Dermis microvascular lymphatic vessel endothelial cell (primary cell): ENCODE results near the gene PRR14. TPM values are rescaled to one million over a fixed set of nuclear protein-coding genes. Genes with fewer than 3 reads are reported as not detected.

Experiments
- DNase-seq, 2 donors: peaks; one replicate each; pipeline versions ENCODE4 v3.0.0 to v3.0.0-alpha.2; 2010; ENCODE audit warnings: low read depth in 2 of 2
- total RNA-seq: library from RNA; depleted of rRNA; stranded (reverse); fragments of >200 nt; gene quantifications from 2 replicates; pipeline ENCODE4 v1.2.1, GENCODE V29; 2014

PRR14 gene
- 4.5 and 7.6 TPM in 2 replicates for total RNA-seq

DNA sequence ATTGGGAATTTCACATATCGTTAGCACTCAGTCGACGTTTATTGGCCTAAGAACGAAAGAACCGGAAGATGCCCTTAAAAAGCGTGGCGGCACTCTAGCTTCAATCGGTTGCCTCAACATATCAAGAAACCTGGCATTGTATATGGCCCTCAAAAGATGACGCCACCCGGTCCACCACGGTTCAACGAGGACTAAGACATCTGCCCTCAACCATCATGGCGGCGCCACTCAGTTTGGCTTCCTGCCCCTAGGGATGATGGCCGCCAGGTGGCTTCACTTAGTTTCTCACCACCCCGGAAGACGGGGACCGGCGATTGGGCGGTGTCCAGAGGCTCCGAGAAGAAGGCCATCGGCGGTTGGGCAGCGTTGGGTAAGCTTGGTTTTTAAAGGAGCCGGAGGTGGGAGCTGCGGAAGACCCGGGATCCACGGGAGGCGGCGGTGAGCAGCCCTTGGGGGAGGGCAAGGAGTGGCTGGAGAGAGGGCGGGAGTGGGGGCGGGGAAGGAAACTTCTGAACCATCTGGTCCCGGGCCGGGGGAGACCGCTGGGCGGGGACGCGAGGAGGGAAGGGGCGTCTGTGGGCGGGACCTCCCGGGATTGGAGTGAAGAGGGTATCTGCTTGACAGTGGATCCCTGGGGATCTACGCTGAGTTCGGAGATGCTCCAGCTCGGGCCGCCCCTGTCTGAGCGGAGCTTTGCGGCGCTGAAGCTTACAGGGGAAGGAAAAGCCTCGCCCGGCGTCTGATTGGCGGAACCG lies at the start of gene PRR14:
Gene PRR14, plus strand, starts transcription at position 592 of the 755 bp plus-strand sequence. CDS start 686 bp downstream, outside the sequence.
- peak; percentile 98 to 99 for DNase-seq

DNA sequence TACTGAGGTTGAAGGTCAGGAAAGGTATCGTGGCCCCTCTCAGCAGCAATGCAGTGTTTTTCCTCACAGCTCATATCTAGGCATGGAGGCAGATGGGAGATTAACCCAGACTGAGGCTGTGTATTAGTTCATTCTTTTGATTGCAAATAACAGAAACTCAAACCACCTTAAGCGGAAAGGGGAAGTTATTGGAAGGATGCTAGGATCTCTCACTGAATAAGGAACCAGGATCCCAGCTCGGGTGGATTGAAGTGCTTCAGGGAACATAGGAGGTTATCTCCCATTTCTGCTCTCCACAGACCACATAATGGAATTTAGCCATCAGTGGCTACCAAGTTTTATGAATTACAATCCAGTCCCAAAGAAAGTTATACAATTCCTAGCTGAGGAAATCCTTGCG lies 48.8 kb upstream of the PRR14 start:
- no peak for DNase-seq

DNA sequence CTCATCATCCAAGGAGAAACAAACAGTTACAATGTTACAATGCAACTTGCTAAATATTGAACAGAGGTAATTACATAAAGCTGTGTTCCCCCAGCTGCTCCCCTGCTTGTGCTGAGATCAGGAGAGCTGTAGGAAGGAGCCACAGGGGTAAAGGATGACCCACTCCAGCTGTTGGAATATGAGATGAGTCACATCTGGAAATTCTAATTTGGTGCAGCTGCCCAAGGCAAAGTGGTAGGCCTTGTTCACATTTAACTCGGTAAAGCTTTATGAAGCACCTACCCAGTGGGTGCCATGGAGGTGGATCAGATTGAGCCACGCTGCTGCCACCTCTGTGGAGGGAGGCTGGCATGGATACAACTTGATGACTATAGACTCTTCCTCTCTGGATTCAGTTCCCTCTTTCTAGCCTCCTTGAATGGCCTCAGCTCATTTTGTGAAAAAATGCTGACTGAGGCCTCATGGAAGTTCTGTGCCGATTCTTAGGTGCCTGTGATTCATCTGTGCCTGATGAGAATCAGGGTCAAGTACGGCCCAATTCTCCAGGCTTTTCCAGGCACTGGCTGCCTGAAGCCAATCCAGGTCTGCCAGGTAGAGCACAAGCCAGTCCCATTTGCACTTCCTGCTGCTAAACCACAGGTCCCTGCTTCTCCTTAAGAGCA lies 48.0 kb upstream of the PRR14 start:
- DNase-seq, result no peak

DNA sequence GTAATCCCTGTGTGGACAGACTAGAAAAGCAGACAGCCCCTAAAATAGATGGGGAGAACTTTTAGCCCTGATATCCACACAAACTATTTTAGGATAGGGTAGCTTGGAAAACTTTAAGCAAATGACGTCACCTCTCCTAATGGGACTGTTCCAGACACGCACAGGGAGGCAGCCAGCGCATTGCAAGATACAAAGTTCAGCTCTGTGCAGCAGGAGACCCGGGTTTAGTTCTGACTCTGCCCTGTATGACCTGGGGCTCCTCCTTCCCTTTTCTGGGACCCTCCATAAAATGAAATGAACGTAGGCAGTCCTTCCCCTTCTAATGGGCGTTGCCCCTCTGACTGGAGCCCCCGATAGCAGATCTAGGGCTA lies 46.8 kb upstream of the PRR14 start:
- no peak for DNase-seq

DNA sequence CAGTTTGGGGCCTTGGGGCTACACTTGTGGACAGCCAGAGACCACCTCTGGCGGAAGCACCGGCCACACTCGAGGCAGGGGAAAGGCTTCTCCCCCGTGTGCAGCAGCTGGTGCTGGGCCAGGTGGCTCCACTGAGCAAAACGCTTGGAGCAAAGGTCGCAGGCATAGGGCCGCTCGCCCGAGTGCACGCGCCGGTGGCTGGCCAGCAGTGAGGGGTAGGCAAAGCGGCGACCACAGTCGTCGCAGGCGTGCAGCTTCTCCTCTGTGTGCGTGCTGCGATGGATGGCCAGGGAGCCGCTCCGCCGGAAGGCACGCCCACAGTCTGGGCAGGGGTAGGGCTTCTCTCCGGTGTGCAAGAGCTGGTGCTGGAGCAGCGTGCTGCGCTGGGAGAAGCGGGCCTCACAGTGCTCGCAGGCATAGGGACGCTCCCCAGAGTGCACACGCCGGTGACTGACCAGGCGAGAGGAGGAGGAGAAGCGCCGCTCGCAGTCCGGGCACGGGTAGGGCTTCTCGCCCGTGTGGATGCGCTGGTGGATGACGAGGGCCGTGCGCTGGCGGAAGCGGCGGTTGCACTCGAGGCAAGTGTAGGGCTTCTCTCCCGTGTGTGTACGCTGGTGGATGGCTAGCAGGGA lies 46.3 kb upstream of the PRR14 start:
- DNase-seq, result no peak

DNA sequence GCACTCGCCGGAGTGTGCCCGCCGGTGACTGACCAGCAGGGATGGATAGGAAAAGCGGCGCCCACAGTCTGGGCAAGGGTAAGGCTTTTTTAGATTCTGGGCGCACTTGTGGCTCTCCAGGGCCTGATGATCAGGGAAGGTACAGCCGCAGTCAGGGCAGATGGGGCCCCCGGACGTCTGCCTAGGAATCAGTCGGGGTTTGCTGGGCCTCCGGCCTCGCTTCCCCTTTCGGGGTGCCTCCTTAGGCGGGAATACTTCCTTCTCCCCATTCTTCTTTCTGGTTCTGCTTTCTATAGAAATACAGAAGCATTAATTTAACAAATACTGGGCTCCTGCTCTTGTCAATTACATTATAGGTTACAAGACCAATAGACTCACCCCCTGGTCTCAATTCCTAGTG lies 45.6 kb upstream of the PRR14 start:
- no peak for DNase-seq

DNA sequence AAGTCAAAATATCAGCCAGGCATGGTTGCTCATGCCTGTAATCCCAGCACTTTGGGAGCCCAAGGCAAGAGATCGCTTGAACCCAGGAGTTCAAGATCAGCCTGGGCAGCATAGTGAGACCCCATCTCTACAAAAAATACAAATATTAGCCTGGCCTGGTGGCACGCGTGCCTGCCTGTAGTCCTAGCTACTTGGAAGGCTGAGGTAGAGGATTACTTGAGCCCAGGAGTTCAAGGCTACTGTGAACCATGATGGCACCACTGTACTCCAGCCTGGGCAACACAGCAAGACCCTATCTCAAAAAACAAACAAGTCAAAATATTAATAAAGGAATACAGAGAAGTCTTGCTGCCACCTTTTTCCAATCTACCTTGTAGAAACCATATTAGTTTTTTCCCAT lies 44.8 kb upstream of the PRR14 start:
- DNase-seq, result no peak

DNA sequence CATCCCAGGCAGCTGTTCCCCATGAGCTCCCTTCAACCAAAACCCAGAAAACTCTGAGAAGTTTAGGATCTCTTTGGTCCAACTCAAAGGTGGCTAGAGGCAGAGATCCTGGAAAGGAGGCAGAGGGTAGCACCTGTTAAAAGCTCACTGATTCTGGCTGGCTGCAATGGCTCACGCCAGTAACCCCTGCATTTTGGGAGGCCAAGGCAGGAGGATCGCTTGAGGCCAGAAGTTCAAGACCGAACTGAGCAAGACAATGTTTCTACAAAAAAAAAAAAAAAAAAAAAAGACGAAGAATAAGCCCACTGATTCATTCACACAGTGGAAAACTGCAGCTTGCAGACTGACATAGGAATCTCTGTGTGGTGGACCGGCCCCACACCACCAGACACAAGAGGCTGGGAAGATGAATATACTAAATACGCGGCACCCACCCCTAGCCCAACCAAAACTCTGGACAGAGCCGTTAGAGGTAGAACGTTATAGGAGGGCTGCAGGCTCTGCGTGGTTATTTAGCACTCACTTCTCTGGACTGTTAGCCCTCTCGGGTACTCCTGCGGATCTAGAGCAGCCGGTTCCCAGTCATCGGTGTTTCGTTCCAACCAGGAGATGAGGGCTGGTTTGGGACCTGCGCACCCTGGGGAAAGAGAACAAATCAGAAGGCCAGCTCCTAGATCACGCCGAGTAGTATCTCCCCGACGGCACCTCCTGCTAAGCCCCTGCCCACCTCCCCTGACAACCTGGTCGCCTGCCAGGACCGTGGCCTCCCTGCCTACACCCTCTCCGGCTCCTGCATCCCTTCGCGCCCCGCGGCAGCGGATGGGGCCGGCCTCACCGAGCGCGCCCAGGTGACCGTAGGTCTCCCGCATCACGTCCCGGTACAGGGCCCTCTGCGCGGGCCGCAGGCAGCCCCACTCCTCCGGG lies 41.5 kb upstream of the PRR14 start:
- peak in 1 of 2 donors; percentile 40 for DNase-seq

DNA sequence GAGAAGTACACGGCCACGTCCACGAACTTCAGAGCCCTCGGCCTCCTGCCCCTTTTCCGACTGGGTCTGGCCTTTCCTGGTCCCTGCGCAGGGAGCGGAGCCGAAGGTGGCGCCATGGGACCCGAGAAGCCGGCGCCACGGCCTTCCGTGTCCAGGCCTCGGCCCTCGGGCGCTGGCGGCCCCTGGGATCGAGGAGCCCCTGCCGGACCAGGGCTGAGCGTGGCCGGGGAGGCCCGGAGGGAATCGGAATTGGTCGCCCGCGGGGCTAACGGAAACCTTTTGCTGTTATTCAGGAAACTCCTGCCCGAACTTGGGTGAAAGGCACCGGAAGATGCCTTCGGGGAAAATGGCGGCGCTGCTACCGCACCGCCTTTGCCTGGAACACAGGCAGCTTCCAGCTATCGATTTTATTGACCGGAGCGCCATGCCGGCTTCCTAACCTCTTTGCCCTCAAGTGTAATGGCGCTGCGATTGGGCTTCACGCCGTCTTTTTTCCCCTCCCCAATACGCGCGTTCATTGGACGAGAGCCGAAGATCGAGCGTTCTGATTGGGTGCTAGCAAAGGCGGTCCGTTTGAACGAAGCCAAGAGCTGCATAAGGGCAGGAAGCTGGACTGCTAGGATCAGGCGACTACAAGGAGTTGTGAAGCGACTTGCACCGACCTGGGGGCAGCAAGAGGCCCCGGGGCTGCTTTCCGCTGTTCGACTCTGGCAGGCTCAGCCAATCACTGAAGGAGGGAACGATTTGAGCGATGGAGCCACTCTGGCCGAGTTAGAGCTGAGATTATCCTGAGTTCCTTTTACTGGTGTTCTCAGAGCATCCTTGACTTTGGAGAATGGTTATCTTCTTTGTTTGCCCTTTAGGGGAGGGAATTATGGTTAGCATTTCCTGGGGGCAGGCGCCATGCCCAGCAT lies 40.6 kb upstream of the PRR14 start, which contains the start of gene ZNF689:
Gene ZNF689, minus strand, starts transcription at position 464 of the 914 bp plus-strand sequence. Its CDS starts 348 bp downstream, at position 116.
- peak; percentile 95 to 97 for DNase-seq

DNA sequence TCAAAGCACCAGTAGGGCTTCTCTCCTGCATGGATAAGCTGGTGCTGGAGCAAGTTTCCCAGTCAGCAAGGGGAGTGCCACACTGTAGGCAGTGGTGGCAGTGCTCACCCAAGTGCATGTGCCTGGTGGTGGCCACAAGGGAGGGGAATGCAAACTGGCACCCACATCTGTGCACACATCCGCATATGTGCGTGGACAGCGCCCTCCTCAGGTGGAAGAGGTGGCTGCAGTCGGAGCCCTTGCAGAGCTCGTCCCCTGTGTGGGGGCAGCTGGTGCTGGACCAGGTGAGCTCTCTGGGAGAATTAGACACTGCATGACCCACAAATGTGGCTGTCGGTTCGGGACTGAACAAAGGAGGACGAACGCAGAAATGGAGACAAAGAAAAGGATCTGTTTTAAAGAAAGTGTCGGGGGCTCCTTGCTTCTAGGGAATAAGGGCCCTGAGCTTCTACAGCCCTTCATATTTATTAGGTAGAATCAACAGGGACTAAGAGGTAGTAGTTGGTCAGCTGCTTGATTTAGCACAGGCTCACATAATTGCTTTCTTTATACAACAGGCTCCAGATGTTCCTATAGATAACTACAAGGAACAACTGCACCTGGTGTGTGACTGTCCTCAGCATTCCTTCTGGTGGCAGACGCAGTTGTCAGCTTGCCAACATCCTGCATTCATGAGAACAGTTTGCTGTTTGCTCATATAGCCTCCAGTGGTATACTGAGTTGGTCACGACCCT lies 35.2 kb upstream of the PRR14 start:
- DNase-seq, result peak in 1 of 2 donors; percentile 58

DNA sequence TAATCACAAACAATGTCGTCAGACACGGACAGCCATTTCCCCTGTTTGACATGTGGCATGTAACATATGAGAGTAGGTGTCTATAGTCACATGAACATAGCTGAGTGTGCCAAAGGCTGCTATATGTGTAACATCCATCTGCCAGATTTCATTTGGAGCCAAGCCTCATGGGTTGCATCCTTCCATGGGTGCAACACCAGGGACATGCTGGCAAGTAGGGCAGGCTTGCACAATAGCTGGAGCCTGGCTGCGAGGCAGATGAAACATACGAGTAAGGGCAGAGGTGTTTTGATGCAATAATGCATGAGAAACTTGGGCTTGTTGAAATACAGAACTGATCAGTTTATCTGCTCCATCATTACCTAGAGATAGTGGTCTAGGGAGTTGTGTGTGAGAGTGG lies 31.6 kb upstream of the PRR14 start:
- DNase-seq, result no peak

DNA sequence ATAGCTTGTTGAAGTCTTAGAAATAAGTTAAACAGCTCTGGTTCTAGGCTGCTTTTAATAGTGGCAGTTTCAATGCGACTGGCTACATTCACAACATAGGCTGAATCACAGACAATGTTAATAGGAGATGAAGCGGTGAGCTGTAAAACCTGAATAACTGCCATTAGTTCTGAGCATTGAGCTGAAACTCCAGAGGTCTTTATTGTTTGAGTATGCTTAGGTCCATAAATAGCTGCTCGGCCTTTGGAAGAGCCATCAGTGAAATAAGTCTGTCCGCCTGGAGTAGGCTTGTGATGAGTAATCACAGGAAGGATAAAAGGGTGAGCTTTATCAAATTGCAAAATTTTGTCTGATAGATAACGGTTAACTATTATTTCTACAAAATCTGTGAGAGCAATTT lies 31.1 kb upstream of the PRR14 start:
- no peak for DNase-seq

DNA sequence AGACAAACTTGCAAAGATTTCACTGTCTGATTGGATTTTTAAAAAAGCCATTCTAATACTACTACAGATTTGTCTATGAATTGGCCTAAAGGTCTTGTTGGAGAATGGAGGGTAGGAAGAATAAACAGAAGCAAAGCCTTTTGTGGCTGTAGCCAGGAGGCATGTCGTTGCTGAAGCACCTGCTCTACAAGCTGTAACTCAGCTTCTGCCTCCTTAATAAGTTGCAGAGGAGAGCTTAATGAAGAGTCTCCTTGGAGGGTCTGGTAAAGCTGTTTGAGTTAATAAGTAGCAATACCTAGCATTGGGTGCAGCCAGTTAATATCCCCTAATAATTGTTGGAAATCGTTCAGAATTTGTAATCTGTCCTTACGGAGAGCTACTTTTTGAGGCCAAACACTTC lies 30.6 kb upstream of the PRR14 start:
- no peak for DNase-seq

DNA sequence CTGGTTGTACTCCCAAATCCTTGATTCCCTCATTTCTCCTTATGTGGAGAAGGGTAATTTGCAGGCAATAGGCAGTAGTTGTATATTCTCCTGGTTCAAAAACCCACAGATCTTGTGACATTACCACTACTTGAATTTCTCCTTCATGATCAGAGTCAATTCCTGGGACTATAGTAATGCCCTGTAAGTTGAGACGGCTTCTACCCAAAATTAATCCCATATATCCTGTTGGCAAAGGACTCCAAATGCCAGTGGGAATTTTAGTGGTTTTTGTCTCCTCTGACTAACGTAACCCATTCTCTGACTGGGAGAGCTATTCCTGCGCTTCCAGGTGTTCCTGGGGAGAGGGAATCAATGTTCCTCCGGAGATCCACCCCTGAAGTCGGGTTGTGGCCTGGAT lies 29.0 kb upstream of the PRR14 start:
- no peak for DNase-seq

DNA sequence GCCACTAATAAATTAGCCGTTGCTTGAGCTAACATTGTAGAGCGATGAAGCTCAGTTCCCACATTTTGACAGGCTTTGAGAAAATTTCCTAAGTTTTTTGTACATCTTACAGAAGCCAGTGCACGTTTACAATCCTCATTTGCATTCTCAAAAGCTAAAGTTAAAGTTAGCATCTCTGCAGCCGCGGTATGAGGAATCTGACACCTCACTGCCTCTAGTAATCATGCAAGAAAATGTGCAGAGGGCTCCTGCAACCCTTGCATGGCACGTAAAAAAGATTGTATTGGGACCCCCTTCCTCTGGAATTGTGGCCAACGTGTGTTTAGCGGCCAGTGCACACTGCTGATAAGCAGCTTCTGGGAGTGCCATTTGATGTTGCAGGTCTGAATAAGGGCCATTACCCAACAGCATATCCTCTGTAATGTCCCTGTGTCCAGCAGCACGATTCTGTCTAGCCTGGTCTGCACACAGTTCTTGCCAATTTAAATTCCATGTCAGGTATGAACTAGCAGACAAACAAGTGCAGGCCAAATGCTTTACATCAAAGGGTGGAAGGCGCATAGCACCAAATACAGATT lies 28.2 kb upstream of the PRR14 start:
- no peak for DNase-seq

DNA sequence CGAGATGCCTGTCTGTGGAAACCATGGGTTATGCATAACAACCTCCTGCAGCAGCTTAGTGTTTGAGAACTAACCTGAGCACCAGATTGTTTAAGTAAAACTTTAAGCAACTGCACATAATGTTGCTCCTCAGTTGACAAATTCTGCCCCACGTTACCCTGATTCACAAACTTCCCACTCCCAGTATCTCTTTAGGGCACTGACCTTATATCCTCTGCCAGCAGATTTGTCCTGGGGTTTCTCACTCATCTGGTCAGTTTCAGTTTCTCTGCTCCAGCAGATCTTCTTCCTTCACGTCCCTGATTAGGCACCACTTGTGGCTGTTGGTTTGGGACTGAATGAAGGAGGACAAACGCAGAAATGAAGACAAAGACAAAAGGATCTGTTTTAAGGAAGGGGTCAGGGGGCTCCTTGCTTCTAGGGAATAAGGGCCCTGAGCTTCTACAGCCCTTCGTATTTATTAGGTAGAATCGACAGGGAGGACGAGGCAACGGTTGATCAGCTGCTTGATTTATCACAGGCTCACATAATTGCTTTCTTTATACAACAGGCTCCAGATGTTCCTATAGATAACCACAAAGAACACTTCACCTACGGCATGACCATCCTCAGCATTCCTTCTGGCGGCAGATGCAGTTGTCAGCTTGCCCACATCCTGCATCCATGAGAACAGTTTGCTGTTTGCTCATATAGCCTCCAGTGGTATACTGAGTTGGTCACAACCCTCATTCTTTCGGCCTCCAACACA lies 27.1 kb upstream of the PRR14 start:
- no peak for DNase-seq

DNA sequence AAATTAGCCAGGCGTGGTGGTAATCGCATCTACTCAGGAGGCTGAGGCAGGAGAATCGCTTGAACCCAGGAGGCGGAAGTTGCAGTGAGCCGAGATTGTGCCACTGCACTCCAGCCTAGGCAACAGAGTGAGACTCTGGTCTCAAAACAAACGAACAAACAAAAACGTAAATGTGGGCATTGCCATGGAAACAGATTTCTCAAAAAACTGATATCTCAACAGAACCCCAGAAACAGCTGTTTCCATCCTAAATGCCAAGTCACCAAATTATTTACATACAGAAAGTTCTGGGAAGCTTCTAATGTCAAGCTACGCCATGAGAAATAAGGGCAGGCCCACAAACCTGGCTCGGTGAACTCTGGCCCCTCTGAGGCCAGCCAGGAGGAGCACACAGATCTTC lies 24.5 kb upstream of the PRR14 start:
- no peak for DNase-seq

DNA sequence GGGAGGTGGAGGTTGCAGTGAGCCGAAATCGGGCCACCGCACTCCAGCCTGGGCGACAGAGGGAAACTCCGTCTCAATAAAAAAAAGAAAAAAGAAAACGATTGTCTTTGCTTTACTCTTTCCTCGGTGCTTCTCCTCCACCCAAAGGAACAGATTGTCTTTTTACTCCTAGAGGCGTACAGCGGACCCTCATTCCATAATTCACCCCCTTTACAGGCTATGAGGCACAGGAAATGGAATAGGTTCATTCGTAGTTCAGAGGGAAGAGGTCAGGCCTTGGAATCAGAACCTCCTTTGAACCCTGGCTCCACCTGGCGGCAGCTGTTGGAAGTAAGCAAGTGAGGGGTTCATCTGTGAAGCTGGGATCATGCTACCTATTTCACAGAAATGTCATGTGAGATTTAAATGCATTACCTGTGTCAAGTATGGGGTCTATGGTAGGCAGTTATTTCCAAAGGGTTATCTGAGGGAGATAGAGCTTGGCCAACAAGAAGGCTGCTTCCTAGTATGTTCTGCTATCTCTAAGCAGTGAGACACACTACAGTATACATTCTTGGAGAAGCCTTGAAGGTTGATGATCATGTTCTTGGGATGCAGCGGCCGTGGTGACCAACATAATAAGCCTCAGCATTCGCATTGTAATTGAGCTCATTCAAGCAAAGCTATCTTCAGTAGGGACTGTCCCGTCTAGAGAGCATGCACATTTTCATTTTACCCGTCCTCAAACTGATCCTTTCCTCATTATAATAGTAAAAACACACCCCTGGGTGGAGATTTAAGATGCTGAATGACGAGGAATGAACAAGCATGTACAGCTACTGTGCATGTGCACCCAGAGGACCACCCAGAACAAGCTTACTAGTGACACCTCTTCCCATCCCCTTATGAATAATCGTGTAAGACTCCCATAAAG lies 21.9 kb upstream of the PRR14 start:
- peak; percentile 54 to 70 for DNase-seq
